Stromal cell of bone marrow (primary cell): ENCODE measurements around the gene MTA2.
A peak's percentile ranks its signal among the peaks of the same experiment; 100 is the strongest.

Experiments
- DNase-seq: peaks from one replicate; pipeline ENCODE4 v3.0.0-alpha.2; 2012; ENCODE audit warnings: low read depth

MTA2 gene

DNA sequence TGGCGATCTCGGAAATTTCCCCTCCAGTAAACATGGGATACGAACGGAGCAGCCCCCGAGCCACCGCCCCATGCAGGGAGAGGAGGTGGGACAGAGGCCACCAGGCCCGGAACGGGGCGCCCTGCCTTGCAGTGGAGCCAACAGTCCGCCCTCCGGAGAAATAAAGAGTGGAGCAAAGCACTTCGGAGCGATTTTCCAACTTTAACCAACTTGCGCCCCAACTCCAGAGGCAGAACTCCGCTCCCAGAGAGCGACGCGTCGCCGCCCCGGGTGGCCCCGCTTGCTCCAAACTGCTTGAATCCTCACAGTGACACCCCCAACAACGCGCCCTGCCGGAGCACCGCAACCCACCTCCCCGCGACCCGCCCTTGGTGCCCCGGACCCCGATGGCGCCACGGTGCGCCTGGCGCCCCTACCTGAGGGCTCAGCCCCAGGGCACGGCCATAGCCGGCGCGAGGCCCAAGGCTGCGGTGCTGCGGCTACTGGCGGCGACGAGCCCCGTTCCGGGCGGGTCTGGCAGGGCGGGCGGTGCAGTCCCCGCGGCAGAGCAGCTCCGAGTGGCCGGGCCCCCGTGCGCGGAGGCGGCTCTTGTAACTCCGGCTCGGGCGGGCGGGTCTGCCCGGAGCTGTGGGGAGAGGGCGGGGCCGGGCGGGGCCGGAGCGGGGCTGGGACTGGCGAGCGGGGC is 55.3 kb downstream of the MTA2 start, which contains the start of gene AHNAK:
Gene AHNAK, minus strand, starts transcription at position 563 of the 685 bp plus-strand sequence. CDS start 10,708 bp downstream, outside the sequence.
- DNase-seq = no peak

DNA sequence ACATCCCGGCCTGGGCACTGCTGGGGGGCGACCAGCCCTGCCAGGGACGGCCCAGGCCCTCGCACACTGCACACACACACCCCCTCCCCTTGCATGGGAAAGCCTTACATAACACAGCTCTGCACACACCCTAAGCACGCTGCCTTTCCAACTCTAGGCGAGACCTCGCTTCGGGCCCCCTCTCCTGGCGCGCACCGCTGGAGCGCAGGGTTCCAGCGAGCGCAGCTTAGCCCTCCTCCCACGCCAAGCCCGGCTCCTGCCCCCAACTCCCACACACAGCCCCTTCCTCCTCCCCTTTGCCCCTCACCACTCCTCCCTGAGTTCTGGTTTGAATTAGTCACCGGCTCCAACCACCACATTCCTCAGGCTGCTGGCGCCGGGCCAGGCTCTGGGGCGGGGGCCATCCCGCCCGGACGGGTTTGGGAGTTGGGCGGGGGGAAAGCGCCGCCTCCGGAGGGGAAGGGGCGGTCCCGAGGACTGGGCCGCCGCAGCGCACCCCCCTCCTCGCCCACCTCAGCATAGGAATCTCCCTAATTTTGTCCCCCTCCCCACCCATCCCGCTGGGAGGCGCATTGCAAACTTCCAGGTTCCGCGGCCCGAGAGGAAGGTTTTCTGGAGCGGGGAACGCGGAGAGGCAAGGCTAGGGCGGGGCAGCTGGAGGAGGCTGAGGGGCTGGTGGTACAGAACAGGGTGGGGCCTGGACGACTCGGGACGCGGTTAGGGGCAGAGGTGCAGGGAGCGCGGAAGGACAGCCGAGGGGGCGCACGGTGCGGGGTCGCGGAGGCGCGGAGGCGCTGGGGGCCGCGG is 56.0 kb downstream of the MTA2 start:
- DNase-seq = peak; percentile 85

- no peak for DNase-seq
These were observed 56.9 kb downstream of the MTA2 start for GRCh38 chr11:62544581-62545436.

GRCh38 chr11:62543680-62544444 is 57.8 kb downstream of the MTA2 start:
- no peak for DNase-seq
